ENCODE results near the gene EPS8L2. TPM values are rescaled to one million over a fixed set of nuclear protein-coding genes. Genes with fewer than 3 reads are reported as not detected.
A peak's percentile ranks its signal among the peaks of the same experiment; 100 is the strongest.

The EPS8L2 gene
- total and polyA plus RNA-seq, 2 donors (not counting 1 experiment from before 2014, with no cell fraction given), result 13.9 to 22.7 TPM

GRCh38 chr11:722346-722811 is 16.3 kb downstream of the EPS8L2 start:
- Mint-ChIP-seq H3K27ac (no peak overlapping the region), H3K4me3 (peak overlapping the region; percentile 90), H3K9me3 (ENCODE audit: insufficient read depth) (no peaks in the 10 kb centered on the region), H3K27me3 (peaks cover 8% of the 10 kb centered on the region), H3K4me1 (peaks cover 33% of the 10 kb centered on the region)
- Histone ChIP-seq H3K4me1 (ENCODE audit: control insufficient read depth in 2 of 2, insufficient read depth in 2 of 2, low read length in 2 of 2) (peaks cover 28 to 47% of the 10 kb centered on the region in 2 donors), H3K4me2 (replicated peaks; ENCODE audit: low read depth, low read length, poor library complexity, severe bottlenecking) (peak overlapping the region; percentile 99), H3K36me3 (replicated peaks in 1 of 2; ENCODE audit: control extremely low read depth in 1 of 2, control insufficient read depth in 1 of 2, extremely low read depth in 1 of 2, insufficient read depth in 2 of 2, low read length in 1 of 2) (no peaks in the 10 kb centered on the region), H3K9me3 (ENCODE audit: control extremely low read depth in 1 of 3, control insufficient read depth in 2 of 3, insufficient read depth in 1 of 3, low read length in 2 of 3) (no peaks in the 10 kb centered on the region), H3K79me2 (ENCODE audit: control insufficient read depth, insufficient read depth, low read length) (no peaks in the 10 kb centered on the region), H3K4me3 (ENCODE audit: control extremely low read depth in 1 of 5, extremely low read depth in 1 of 5, insufficient read depth in 1 of 5, low read depth in 2 of 5, low read length in 4 of 5) (peak overlapping the region in 4 of 5 experiments; percentile 40 to 65 (median 51)), H3K9ac (ENCODE audit: low read length) (peak overlapping the region; percentile 74), H3K27me3 (replicated peaks in 1 of 4; ENCODE audit: control extremely low read depth in 1 of 4, control insufficient read depth in 3 of 4, insufficient read depth in 4 of 4, low read length in 3 of 4) (peaks cover 0 to 38% (median 4%) of the 10 kb centered on the region in 4 experiments), H2AFZ (ENCODE audit: insufficient read depth, low read depth, low read length, poor library complexity, severe bottlenecking) (peak overlapping the region; percentile 80), H3K27ac (ENCODE audit: low read length in 2 of 2) (no peak overlapping the region), H4K20me1 (ENCODE audit: control insufficient read depth, insufficient read depth, low read length, poor library complexity, severe bottlenecking) (peaks cover 3% of the 10 kb centered on the region)
- CTCF ChIA-PET, result interaction anchor here (0.6 to 8.2 kb wide), 11 partner anchors 18 to 186 kb away, joined by 3 to 104 read pairs (median 5); partner anchors contain the start of genes DEAF1, HRAS, IRF7 and TALDO1
- intact Hi-C loops (cut with micrococcal nuclease), result loop anchor here (5.0 to 10.0 kb wide), 2 partner anchors 108 to 185 kb away; partner anchors contain the start of genes HRAS, IRF7 and LRRC56
- POLR2A ChIA-PET, result interaction anchor here (0.6 to 8.2 kb wide), 8 partner anchors 12 to 216 kb away, joined by 3 to 105 read pairs (median 4); partner anchors contain the start of genes DEAF1, PHRF1, RPLP2 and TMEM80
- no peak for TF ChIP-seq EZH2 (IDR thresholded peaks at IDR 0.05; ENCODE audit: borderline replicate concordance, insufficient read depth, low read depth, low read length, poor library complexity, severe bottlenecking)
- no peak for TF ChIP-seq CTCF (IDR thresholded peaks at IDR 0.05)
- no peak for ATAC-seq (ENCODE audit: low read depth)
- no peak for DNase-seq
- WGBS (ENCODE audit: insufficient coverage), result 43% methylated on average over 13 of the region's 20 CpGs
